ENCODE results near the gene ZBTB42. TPM values are rescaled to one million over a fixed set of nuclear protein-coding genes. Genes with fewer than 3 reads are reported as not detected.
A peak's percentile ranks its signal among the peaks of the same experiment; 100 is the strongest.

The ZBTB42 gene
- total and polyA plus RNA-seq, 2 of the 13 experiments (the other 11 are each of a cell fraction or from before 2014, with no cell fraction given): 2.8 to 4.2 TPM

GRCh38 chr14:104766863-104767633, 33.9 kb upstream of the ZBTB42 start (continued):
- TF ChIP-seq STAT6 (CRISPR knock-in tag; IDR thresholded peaks at IDR 0.05; ENCODE audit: borderline replicate concordance): 0 out of 2 replicates have a peak, but pooled peaks have one; percentile 37
- TF ChIP-seq ZZZ3 (CRISPR knock-in tag; IDR thresholded peaks at IDR 0.05; ENCODE audit: borderline replicate concordance): no peak
- peak; percentile 74; the same call in 1 of the 2 replicates for TF ChIP-seq PHF21A (CRISPR knock-in tag; IDR thresholded peaks at IDR 0.05)
- TF ChIP-seq ZNF180 (CRISPR knock-in tag; IDR thresholded peaks at IDR 0.05; ENCODE audit: borderline replicate concordance, low read depth): no peak
- TF ChIP-seq MED13 (CRISPR knock-in tag; IDR thresholded peaks at IDR 0.05): no peak
- peak; percentile 52; the same call in 1 of the 2 replicates for TF ChIP-seq KMT2B (CRISPR knock-in tag; IDR thresholded peaks at IDR 0.05)
- TF ChIP-seq ARID4A (CRISPR knock-in tag; IDR thresholded peaks at IDR 0.05; ENCODE audit: borderline replicate concordance): peak; percentile 66; the same call in 1 of the 2 replicates
- TF ChIP-seq ZNF816 (CRISPR knock-in tag; IDR thresholded peaks at IDR 0.05; ENCODE audit: borderline replicate concordance): peak; percentile 73; the same call in 1 of the 2 replicates
- no peak for TF ChIP-seq ZNF777 (CRISPR knock-in tag; IDR thresholded peaks at IDR 0.05)
- peak; percentile 91 for TF ChIP-seq GATA4 (IDR thresholded peaks at IDR 0.05; ENCODE audit: borderline replicate concordance, low read depth)
- TF ChIP-seq ZNF652 (CRISPR knock-in tag; IDR thresholded peaks at IDR 0.05; ENCODE audit: borderline replicate concordance, low read depth): no peak
- TF ChIP-seq SP1 (IDR thresholded peaks at IDR 0.05): no peak
- TF ChIP-seq SP1 (CRISPR knock-in tag; IDR thresholded peaks at IDR 0.05): peak; percentile 75
- TF ChIP-seq PPARG (CRISPR knock-in tag; conservative IDR thresholded peaks at IDR 0.05): peak; percentile 53; the same call in 1 of the 2 replicates
- no peak for TF ChIP-seq NCOA1 (CRISPR knock-in tag; IDR thresholded peaks at IDR 0.05)
- peak; percentile 79 for TF ChIP-seq ASH2L (IDR thresholded peaks at IDR 0.05; ENCODE audit: insufficient read length, low read depth, low read length)
- 0 out of 2 replicates have a peak, but pooled peaks have one; percentile 67 for TF ChIP-seq HMGXB3 (CRISPR knock-in tag; IDR thresholded peaks at IDR 0.05; ENCODE audit: borderline replicate concordance)
- peak; percentile 31 for TF ChIP-seq KDM2A (CRISPR knock-in tag; IDR thresholded peaks at IDR 0.05; ENCODE audit: borderline replicate concordance, low read depth)

Data from HepG2 (cell line).